HG03378 (cell line): ENCODE data around the gene PRKAR1B.
"Not testable (repeated sequence)": the region's sequence is repeated elsewhere in the genome, so short reads cannot be mapped to it uniquely, and the experiment has no call there.

Source experiments
- ATAC-seq: cut with Tn5 transposase; IDR thresholded peaks from one replicate; pipeline ENCODE4 v1.9.1; 2021; ENCODE audit warnings: mild to moderate bottlenecking, moderate library complexity; ENCODE audit not compliant: unreplicated experiment

PRKAR1B gene

GRCh38 chr7:628826-629225, 98.3 kb downstream of the PRKAR1B start:
- ATAC-seq: no peak

DNA sequence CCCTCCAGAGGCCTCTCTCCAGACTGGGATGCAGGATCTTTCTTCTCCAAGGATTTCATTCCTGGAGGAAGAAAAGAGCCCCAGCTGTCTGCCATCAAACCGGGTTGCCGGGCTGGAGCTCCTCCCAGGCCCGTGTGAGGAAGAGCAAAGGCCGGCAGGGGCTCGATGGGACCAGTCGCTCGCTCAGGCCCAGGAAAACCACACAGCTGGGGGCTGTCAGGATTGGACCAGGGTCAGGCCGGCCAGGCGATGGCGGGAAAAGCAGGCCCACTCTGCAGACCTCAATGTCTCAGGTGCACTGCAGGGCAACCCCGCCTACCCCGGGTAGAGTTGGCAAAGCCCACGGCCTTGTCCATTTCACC, 98.7 kb downstream of the PRKAR1B start:
- no peak for ATAC-seq

DNA sequence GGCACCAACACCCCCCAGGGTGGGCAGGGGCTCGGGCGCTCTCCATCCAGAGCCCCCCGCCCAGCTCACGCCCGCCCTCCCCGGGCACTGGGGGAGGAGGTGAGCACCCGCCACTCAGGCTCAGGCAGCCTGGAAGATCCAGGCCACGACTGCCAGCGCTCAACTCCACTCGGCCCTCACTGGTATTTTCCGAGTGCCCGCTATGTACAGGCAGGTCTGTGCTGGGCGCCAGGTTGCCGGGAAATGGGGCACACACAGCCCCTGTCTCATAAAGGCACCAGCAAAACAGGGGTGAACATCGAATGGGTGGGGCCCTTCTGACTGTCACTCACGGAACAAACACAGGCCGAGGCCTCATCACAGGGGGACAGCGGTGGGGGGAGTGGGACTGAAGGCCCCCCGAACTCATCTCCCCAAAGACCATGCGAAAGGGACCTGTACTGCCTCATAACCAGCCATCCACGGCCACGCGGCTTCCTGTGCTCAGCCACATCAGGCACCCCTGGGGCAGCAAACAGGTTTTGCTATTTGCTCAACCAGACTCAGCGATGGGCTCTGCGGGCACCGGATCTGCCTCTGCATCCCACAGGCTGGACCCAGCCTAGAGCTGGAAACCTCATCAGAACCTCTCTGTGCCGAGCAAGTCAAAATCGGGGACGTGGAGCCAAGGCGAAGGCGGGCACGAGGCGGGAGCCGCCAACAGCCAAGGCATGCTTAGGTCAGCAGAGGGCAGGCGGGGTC, 99.2 kb downstream of the PRKAR1B start:
- ATAC-seq: no peak

DNA sequence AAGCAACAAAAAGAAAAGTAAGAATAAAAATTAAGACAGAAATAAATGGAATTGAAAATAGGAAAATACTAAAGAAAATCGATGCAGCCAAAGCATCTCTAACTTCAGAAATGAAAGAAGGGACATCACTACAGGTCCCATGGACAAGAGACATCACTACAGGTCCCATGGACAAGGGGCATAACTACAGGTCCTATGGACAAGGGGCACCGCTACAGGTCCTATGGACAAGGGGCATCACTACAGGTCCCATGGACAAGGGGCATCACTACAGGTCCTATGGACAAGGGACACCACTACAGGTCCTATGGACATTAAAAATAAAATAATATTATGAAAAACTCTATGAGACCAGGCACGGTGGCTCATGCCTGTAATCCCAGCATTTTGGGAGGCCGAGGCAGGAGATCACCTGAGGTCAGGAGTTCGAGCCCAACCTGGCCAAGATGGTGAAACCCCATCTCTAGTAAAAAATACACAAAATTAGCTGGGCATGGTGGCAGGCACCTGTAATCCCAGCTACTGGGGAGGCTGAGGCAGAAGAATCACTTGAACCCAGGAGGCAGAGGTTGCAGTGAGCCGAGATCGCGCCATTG, 101.6 kb downstream of the PRKAR1B start:
- no peak for ATAC-seq

GRCh38 chr7:623464-623863, 103.6 kb downstream of the PRKAR1B start:
- no peak for ATAC-seq

DNA sequence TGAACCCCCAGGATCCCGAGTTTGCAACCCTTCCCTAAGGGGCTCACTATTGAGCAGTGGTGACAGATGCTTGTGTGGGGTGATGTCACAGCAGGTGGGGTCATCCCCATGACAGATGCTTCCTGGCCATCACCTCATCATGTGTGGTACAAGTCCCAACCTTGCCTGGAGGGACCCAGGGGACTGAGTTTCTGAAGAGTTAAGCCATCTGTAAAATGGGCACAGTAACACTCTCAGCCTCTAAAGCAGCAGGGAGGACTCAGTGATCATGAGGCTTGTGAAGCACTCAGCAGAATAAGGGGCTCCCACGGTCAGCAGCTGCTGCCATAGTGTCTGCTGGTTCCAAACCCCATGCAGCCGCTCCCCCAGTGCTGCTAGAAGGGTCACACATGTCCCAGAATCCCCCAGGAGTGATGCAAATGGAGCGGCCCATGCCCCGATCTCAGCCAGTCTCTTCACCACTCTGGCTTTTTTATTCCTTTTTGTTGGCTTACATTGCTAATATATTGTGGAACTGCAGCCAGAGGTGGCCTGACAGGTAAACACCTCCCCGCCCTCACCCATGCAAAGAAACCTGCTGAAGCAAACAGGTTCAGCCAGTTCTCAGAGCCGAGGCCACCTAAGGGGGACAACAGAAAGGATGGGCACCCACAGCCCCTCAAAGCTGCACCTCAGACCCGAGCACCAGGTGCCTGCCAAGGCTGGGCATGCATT, 105.4 kb downstream of the PRKAR1B start:
- ATAC-seq: no peak

DNA sequence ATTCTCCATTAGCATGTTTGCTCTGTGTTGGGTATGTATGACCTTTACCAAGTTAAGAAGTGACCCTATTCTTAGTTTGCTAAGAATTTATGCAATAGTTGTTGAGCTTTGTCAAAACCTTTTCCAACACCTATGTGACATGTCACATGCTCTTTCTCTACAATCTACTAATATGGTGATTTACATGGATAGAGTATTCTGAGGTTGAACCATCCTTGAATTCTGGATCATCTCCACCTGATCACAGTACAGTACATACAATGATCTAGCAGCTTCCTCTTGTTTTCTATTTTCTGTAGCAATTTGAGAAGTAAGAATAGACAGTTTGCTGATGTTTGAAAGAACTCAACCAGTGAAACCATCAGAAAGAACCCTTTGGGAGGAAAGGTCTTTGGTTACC, 106.2 kb downstream of the PRKAR1B start:
- no peak for ATAC-seq

DNA sequence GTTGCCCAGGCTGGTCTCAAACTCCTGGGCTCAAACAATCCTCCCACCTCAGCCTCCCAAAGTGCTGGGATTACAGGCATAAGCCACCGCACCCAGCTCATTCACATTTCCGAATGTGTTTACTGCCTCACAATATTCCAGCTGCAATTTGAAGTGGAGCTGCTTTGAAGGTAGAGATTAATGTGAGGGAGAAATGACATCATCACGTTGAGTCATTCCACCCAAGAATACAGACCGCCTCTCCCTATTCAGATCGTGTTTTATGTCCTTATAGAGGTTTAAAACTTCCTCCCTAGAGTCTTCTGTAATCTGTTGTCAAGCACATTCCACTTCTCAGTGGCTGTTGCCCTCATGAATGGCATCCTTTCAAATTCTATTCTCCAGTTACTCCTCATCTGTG, 107.0 kb downstream of the PRKAR1B start:
- no peak for ATAC-seq

DNA sequence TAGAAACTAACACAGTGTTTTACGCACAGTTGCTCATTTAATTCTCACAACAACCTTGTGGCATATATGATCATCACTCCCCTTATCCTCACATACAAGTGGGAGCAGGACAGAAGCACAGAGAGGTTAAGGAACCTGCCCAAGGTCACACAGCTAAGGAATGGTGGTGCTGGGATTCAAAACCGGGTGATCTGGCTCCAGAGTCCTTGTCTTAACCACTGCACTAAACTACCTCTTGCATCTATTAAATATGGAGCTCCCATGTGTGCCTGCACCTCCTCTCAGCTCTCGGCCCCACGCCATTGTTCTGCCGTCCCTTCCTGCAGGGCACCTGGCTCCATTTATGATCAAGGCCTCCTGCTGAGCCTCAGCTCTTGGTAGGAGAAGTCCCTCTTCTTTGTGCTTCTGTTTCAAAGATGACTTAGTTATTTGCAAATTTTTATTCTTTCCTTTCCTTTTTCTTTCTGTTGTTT, 107.7 kb downstream of the PRKAR1B start:
- no peak for ATAC-seq

- no peak for ATAC-seq
These were observed 108.3 kb downstream of the PRKAR1B start for GRCh38 chr7:618539-619367.

DNA sequence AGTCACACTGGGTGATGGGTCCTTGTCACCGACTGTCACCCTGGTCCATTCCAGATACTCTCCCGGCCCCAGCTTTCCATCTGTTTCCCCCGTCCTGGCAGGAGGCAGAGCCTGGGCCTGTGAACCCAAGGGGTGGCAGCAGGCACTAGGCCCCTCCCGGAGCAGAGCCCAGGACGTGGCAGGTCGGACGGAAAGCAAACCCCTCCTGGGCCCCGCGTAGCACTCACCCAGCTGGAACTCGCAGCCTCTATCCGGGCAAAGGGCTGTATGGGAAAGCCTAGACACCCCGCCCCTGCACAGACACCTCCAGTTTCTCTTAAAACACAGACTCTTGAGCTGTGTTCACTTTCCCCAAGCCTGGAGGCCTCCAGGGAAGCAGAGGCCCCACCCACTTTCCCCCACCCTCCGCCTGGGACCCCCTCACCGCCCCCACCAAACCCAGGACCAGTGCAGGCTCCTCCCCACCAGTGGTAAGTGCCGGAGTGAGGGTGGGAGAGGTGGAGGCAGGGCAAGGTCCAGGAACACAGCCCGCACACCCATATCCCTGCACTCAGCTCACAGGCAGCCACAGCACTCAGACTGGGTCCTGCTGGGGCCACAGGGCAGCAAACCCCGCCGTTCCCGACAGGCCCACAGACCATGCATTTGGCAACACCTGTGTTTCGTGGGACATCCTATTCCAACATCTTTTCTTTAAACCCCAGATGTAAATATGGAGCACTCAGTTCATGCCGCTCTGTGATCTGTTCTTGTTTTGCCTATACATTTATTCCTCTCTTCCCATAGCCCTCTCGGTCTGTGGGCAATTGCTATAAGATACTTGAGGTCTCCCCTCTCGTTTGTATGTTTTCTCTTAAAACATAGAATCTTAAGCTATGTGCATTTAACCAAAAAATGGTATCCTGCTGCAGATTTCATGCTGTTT, 109.2 kb downstream of the PRKAR1B start:
- ATAC-seq: no peak

GRCh38 chr7:613442-614140, 113.5 kb downstream of the PRKAR1B start:
- ATAC-seq: no peak

GRCh38 chr7:611837-612236, 115.2 kb downstream of the PRKAR1B start:
- ATAC-seq: not testable (repeated sequence)

- no peak for ATAC-seq
These were observed 115.7 kb downstream of the PRKAR1B start for GRCh38 chr7:611281-611810.

- ATAC-seq: no peak
These were observed 116.4 kb downstream of the PRKAR1B start for GRCh38 chr7:610531-611280.

- ATAC-seq: no peak
These were observed 116.9 kb downstream of the PRKAR1B start for GRCh38 chr7:610141-610530.

DNA sequence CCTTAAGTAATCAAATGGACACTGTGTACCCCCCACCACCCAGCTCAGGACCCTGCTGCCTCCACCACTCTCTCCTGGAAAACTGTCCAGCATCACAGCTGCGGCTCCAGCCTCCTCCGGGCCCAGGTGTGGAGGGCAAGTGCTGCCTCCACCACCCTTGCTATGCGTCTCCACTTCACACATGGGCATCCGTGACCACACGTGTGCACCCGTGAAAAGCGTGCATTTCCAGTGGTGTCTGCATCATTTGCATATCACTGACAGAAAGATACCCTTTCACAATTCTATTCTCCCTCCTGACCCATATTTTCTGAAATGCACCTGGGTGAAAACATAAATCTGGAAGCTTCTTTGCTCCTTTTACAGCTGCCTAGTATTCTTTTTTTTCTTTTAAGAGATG, 117.7 kb downstream of the PRKAR1B start:
- ATAC-seq: no peak

DNA sequence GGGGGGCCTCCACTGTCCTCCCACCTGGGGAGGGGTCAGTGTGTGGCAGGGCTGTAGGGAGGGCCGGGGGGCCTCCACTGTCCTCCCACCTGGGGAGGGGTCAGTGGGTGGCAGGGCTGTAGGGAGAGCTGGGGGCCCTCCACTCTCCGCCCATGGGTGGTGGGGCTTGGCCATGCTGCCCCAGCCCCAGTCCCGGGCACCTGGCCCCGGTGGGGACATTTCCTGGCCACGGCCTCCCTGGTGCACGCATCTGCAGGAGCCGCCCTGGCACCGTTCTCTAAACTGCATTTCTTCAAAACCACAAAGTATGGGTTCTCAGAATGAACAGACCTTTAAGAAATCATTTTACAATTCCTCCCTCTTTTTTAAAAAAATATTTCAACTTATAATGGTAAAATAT, 118.1 kb downstream of the PRKAR1B start:
- ATAC-seq: no peak

DNA sequence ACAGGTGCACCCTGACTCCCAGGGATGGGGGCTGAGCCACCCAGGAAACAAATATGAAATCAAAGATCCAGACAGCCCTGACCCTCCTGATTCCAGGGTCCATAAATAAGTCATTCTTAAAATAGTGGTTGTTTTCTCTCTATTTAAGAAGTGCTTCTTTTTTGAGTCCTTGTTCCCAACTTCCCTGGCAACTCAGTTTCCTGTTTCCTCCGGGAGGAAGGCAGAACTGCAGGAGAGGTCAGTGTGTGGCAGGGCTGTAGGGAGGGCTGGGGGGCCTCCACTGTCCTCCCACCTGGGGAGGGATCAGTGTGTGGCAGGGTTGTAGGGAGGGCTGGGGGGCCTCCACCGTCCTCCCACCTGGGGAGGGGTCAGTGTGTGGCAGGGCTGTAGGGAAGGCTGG, 118.7 kb downstream of the PRKAR1B start:
- no peak for ATAC-seq
